Left ventricle myocardium inferior (tissue), 1 donor: Measurements from ENCODE around the gene CNOT6. TPM values are rescaled to one million over a fixed set of nuclear protein-coding genes. Genes with fewer than 3 reads are reported as not detected.

Experiments used
- DNase-seq: peaks from one replicate; pipeline ENCODE4 v3.0.0-alpha.2; 2020
- H3K27ac ChIP-seq: fragments of 200-600 bp; replicated peaks from 2 replicates; pipeline ENCODE4 v1.8.0; 2021
- H3K27me3 ChIP-seq: fragments of 200-600 bp; 2 replicates; pipeline ENCODE4 v1.8.0; 2021; ENCODE audit warnings: low read depth
- H3K36me3 ChIP-seq: fragments of 200-600 bp; 2 replicates; pipeline ENCODE4 v1.8.0; 2021
- H3K4me1 ChIP-seq: fragments of 200-600 bp; 2 replicates; pipeline ENCODE4 v1.8.0; 2021
- H3K4me3 ChIP-seq: fragments of 200-600 bp; 2 replicates; pipeline ENCODE4 v1.8.0; 2021; ENCODE audit warnings: mild to moderate bottlenecking, moderate library complexity
- H3K9me3 ChIP-seq: fragments of 200-600 bp; replicated peaks from 2 replicates; pipeline ENCODE4 v1.8.0; 2021
- intact Hi-C: fragments of 100-400 bp; cut with micrococcal nuclease; formaldehyde crosslinking; loops from one replicate; pipeline ENCODE4 v1.11.0; 2022
- total RNA-seq: library from RNA; stranded (reverse); fragmentation: NEBNext Ultra II Directional; extraction: Animal tissue kit (Norgen Biotek cat#: 25700); gene quantifications from one replicate; pipeline ENCODE4 v1.2.1, GENCODE V29; 2021
- TF ChIP-seq, protein P1 (sequence below): fragments of 200-600 bp; IDR thresholded peaks from 2 replicates; pipeline ENCODE4 v1.8.0; 2021; ENCODE audit warnings: antibody characterized with exemption, mild to moderate bottlenecking, borderline replicate concordance
- donor health status: DM: no; HTN: yes; CAD: no; lungs with severe emphysema.

CNOT6 gene
- total RNA-seq, 1 donor from 2014 or later: 15.9 TPM

DNA sequence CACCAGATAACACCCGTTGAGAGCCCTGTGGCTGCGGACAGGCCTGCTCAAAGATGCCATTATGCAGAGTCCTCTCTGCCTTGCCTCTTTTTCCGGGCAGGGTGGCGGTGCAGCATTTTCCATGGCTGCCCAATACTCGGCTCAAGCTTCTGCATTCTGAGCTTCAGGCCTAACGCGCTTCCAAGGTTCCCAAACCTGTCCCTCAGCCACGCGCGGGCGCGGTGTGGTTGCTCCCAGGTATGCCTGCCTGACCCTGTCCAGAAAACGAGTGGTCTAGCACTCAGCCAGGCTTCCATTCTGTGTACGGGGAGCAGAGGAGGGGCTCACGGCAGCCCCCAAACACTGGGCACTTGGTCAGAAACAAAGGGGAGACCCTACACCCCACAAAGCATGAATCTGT is 27.9 kb upstream of the CNOT6 start:
- intact Hi-C loops: no loop called here
- no peak overlapping the region for H3K4me3 ChIP-seq

DNA sequence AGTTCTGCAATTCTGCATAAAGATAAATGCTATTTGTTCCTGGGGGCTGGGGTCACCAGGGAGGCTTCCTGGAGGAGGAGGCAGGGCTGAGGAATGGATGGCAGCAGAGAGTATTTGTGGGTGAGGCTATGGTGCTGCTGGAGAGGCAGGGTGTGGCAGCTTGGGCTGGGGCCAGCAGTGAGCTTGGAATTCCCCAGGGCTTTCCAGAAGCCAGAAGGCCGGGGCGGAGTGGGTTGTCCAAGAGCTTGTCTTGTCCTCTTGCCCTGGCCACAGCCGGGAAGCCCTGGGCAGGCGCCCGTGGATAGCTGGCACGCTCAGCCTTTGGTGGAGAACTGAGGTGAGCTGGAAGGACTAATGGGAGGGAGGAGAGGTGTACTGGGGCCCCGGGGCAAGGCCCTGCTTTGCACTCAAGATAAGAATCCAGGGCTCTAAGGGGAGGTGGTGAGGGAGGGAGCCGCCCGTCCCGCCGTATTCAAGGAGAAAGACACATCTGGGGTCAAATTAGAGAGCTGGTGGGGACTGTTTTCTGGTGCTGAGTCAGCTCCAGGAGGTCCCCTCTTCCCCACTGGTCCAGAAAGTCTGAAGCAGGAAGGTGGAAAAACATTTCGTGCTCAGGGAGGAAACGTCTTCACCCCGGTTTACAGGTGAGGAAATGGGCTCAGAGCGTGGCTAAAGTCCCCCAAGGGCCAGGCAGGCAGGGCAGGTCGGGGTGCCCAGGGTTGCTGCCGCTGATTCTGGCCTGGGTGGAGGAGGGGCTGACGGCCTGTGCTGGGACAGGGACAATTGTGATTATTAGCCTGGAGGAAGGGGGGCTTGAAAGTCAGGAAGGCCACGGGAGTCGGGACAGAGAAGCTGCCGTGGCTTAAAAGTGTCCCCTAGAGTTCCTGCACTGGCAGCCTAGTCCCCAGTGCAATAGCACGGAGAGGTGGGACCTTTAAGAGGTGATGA is 26.9 kb upstream of the CNOT6 start:
- intact Hi-C loops: no loop called here

More for the DNA sequence above, 27.9 kb upstream of the CNOT6 start:
- no peak overlapping the region for H3K27ac ChIP-seq
- no peak for DNase-seq
- TF ChIP-seq, protein P1, sequence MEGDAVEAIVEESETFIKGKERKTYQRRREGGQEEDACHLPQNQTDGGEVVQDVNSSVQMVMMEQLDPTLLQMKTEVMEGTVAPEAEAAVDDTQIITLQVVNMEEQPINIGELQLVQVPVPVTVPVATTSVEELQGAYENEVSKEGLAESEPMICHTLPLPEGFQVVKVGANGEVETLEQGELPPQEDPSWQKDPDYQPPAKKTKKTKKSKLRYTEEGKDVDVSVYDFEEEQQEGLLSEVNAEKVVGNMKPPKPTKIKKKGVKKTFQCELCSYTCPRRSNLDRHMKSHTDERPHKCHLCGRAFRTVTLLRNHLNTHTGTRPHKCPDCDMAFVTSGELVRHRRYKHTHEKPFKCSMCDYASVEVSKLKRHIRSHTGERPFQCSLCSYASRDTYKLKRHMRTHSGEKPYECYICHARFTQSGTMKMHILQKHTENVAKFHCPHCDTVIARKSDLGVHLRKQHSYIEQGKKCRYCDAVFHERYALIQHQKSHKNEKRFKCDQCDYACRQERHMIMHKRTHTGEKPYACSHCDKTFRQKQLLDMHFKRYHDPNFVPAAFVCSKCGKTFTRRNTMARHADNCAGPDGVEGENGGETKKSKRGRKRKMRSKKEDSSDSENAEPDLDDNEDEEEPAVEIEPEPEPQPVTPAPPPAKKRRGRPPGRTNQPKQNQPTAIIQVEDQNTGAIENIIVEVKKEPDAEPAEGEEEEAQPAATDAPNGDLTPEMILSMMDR: no peak
- H3K27me3 ChIP-seq: peaks cover 49% of the 10 kb centered on the region
- H3K4me1 ChIP-seq: peaks cover 5% of the 10 kb centered on the region
- H3K9me3 ChIP-seq: no peaks in the 10 kb centered on the region
- H3K36me3 ChIP-seq: no peaks in the 10 kb centered on the region

DNA sequence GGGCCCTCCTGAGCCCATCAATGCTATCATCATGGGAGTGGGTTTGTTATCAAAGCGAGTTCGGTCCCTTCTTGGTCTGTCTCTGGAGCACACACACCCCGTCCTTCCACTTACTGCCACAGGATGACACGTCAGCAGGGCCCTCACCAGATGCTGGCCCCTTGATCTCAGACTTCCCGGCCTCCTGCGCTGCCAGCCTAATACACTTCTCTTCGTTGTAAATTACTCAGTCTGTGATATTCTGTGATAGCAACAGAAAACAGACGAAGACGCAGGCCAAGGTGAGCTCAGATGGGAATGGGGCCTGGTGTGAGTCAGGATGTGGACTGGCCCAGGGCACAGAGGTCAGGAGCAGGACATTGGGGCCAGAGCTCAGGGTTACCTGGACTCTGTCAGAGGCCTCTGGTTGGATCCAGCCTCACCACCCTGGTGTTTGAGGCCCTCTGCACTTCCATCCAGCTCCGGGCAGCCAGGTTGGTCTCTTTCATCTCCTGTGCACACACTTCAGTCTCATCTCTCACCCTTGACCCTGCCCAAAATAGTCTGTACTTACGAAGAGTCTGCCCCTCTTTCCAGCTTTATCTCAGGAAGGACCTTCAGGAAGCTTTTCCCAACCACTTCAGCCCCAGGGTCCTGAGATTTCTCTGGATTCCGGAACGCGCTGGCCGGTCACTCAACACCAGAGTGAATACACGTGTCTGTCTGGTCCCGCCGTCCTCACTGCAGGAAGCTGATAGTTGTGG is 26.0 kb upstream of the CNOT6 start:
- H3K9me3 ChIP-seq: no peaks in the 10 kb centered on the region
- no peaks in the 10 kb centered on the region for H3K36me3 ChIP-seq
- no peak overlapping the region for H3K27ac ChIP-seq
- H3K4me3 ChIP-seq: no peak overlapping the region
- H3K27me3 ChIP-seq: peaks cover 42% of the 10 kb centered on the region
- H3K4me1 ChIP-seq: peaks cover 5% of the 10 kb centered on the region
- TF ChIP-seq, protein P1: no peak
- DNase-seq: no peak
- intact Hi-C loops: no loop called here

More for the DNA sequence above, 26.9 kb upstream of the CNOT6 start:
- peaks cover 45% of the 10 kb centered on the region for H3K27me3 ChIP-seq
- no peaks in the 10 kb centered on the region for H3K9me3 ChIP-seq
- no peak overlapping the region for H3K27ac ChIP-seq
- peak; percentile 41 for DNase-seq
- H3K4me3 ChIP-seq: no peak overlapping the region
- peaks cover 5% of the 10 kb centered on the region for H3K4me1 ChIP-seq
- H3K36me3 ChIP-seq: no peaks in the 10 kb centered on the region
- TF ChIP-seq, protein P1: no peak

DNA sequence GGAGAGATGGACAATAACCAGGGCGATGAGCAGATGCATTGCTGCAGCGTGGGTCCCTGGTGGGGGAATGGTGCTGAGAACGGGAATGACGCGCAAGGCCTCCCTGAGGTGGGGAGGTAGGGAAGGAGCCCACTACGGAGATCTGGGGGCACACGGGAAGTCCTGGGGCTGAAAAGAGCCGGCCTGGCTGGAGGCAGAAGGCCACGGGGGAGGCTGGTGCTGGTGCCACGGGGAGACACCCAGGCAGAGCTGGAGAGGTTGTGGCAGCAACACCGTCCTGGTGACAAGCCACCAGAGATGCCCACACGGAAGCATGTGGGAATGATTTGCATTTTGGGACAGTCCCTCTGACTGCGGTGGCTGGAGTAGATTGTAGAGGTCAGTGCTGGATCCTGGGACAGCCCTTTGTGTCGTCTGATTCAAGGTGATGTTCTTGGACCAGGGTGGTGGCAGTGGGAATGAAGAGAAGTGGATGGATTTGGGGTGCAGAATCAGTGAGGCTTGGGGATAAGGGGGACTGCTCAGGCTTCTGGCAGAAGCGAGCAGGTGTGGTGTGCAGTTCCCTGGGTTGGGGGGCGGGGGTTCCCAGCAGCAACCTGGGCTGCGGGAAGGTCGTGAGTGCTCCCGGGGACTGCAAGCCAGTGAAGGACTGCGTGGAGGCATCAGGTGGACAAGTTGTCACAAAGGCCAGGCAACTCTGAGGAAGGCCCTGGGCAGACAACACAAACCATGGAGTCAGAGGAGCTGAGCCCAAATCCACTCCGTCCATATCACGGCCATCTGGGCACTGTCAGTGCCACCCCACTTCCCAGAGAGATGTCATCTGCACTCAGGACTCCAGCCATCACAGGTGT is 25.2 kb upstream of the CNOT6 start:
- no peaks in the 10 kb centered on the region for H3K36me3 ChIP-seq
- DNase-seq: no peak
- intact Hi-C loops: no loop called here
- no peaks in the 10 kb centered on the region for H3K9me3 ChIP-seq
- H3K4me3 ChIP-seq: no peak overlapping the region
- TF ChIP-seq, protein P1: no peak
- no peak overlapping the region for H3K27ac ChIP-seq
- peaks cover 5% of the 10 kb centered on the region for H3K4me1 ChIP-seq
- H3K27me3 ChIP-seq: peaks cover 34% of the 10 kb centered on the region

DNA sequence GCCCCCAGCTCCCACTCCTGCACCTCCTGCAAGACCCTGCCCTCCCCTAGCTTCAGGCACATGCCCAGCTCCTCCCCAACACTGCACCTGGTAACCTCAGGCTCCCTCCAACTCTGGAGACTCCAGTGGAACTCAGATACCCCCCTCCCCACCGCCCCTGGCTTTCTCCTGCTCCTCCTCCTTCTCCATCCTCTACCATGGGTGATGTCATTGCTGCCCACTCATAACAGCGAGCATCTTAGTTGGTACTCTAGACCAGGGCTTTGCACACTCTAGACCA is 24.7 kb upstream of the CNOT6 start:
- intact Hi-C loops: no loop called here
- Histone ChIP-seq H3K4me3 (no peak overlapping the region), H3K36me3 (no peaks in the 10 kb centered on the region), H3K27ac (no peak overlapping the region), H3K9me3 (no peaks in the 10 kb centered on the region), H3K4me1 (peaks cover 5% of the 10 kb centered on the region), H3K27me3 (peaks cover 28% of the 10 kb centered on the region)
- no peak for DNase-seq
- TF ChIP-seq, protein P1: no peak
